NCI-H1436 (cell line): ENCODE data around the gene HABP4.

Source experiments
- DNase-seq: peaks from one replicate; lab custom pipeline; 2025; lab: John Stamatoyannopoulos, UW

The HABP4 gene

GRCh38 chr9:96436063-96436455, 13.9 kb upstream of the HABP4 start:
- no peak for DNase-seq

DNA sequence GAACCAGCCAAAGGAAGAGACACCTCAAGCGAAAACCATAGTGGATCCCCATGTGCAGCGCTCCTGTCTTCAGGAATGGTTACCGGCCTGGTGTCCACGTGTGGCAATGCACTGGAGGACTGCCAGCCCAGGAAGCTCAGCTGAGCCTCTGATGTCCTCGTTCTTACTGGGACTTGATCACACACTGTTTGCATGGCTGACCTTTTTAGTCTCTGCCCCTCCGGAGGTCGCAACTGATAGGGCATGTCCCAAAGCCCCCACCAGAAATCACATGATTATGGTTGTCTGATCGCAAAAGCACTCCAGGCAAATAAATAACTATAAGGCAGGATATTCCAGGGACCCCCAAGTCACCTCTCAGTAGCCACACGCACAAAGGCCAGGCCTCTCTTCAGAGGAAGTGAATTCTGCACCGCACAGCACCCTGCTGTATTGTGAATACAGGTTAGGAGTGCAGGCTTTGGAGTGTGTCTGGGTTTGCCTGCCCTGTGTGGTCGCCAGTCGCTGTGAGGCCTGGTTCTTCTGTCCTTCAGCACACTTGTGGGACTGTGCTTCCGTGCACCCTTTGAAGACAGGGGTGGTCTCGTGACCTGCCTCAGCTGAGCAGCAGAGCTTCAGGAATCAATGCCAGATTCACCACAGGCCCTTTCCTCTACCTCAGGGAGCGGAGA, 13.4 kb upstream of the HABP4 start:
- DNase-seq = no peak

GRCh38 chr9:96437454-96437853, 12.5 kb upstream of the HABP4 start:
- no peak for DNase-seq

- DNase-seq = no peak
Measured at GRCh38 chr9:96440671-96441199, 9.2 kb upstream of the HABP4 start.

DNA sequence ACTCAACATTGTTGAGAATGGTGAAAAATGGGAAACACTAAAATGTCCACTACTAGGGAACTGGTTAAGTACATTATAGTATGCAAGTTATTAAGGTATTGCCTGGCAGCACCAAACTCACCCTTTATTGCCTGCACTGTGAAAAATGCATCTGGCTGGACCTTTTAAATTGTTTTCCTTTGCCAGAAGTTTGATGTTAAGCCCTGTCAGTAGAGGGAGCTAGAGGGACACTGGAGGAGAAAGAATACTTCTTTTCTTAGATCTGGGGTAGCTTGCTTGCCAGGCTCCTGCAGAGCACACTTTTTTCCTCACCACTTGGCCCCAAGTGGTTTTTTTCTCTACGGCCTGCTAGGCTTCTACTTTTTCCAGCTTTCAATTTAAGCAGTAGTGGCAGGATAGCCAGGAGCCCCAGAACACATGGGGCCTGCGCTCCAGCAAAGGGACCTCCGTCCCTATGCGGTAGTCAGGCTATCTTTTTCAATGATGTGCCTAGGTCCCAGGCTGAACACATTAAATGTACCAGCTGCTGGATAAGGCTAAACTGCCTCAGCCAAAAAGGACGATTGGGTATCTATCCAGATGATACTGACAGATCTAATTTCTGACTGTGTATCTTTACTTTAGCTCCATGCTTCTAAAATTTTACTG, 8.0 kb upstream of the HABP4 start:
- peak; percentile 42 for DNase-seq

DNA sequence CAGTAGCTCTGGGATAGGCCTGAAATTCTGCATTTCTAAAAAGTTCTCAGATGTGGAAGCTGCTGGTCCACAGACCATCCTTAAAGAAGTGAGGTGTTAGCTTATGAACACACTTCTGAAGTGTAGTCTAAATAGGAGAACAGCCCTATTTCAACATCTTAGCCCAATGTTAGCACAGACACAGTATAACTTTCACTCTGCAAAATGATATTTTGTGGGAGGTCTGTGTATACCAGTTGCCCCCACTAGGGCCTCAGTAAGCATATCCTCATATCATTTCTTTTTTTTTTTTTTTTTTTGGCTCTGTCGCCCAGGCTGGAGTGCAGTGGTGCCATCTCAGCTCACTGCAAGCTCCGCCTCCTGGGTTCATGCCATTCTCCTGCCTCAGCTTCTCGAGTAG, 7.5 kb upstream of the HABP4 start:
- DNase-seq = no peak

DNA sequence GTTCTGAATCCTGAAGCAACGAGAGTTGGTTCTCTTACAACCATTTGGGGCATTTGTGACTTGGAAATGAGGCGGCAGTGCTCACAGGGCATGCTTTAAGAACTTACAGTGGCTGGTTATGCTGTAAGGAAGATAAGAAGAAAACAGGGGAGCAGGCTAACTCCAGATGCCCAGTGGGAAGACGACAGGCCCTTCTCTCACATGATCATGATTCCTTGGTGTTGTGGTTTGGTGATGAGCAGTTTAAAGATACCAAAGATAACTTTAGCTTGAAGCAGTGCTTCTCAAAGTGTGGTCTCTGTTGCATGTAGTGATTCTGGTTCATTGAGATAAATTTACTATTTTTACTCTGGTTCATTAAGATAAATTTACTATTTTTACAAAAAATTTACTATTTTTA, 2.6 kb upstream of the HABP4 start:
- DNase-seq = no peak

DNA sequence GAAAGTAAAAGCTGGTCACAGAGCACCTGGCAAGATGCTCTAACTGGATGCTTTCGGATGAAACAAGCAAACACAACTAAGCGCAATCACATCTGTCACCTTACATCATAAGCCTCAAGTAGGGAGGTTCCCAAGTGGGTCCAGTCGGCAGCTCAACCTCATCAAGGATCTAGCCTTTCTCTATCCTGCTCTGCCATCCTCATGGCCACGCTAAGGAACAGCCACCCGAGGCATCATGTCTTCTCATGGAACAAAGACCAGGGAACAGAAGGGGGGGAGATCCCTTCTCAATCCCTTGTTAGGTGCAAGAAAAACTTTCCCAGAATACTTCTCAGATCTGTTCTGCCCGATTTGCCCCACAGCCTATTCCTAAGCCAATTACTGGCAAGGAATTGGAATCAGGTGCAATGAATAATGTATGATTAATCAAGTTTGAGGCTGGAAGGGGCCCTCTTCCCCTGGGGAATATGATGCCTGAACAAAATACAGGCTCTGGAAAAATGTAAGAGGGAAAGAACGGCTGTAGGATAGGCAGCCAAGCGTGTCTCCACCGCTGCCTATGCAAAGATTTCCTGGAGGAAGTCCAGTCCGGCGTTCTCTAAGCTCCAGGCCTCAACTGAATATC, 1.3 kb upstream of the HABP4 start:
- DNase-seq = no peak

- DNase-seq = no peak
Measured at GRCh38 chr9:96449523-96449844, 485 bp upstream of the HABP4 start.

DNA sequence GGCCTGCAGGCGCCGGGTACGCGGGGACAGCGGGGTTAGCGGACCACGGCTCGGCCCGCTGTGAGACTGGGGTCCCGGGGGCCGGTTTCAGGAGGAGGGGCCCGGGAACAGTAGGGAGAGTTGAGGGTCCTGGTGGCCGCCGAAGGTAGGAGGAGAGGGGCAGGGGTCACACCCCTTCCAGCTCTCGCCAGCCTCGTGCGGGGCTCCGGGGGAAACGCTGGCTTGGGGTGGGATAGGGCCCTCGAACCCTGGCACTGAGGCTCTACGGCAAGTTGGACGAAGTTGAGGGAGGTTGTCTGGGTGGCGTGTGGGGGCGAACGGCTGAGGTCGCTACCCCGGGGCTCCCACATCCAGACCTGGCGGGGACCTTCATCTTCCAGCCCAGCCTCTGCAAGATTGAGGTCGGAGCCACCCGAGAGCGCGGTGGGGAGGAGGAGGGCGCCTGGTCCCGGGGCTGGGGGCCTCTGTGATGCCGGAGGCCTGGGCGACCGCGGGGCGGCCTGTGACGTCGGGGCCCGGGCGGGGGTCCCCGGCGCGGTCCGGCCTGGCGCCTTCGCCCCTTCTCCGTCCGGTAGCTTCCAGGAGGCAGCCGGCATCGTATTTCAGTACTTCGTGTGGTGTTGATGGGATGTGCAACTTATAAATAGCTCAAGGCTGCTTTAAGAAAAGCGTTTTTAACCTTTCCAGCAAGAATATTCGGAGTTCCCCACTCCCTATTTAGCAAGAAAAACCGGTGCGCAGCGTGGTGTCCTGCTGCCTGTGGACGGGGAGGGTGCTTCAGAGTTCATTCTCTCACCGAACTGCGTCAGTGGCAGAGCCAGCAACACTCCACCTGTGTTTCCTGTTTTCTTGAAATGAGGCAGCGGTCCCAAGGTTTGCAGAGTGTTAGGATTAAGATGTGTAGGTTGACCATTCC, 902 bp downstream of the HABP4 start:
- no peak for DNase-seq

DNA sequence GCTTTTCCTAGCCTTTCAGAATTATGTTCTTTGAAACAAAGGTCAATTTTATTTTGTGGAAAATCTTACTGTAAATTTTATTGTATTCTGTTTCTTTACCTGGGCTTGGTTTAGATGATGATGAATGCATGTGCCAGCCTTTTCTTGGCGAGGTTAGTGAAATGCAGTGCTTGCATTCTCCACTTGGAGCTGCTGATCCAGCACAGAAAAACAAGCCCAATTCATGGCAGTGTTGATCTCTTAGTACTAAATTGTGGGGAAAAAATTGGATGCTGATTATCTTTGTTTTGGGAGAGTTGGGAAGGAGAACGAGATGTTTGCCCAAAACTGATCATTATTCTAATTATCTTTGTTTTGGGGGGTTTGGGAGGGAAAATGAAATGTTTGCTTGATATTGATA, 3.7 kb downstream of the HABP4 start:
- no peak for DNase-seq

GRCh38 chr9:96457266-96457665, 7.3 kb downstream of the HABP4 start:
- DNase-seq = no peak

DNA sequence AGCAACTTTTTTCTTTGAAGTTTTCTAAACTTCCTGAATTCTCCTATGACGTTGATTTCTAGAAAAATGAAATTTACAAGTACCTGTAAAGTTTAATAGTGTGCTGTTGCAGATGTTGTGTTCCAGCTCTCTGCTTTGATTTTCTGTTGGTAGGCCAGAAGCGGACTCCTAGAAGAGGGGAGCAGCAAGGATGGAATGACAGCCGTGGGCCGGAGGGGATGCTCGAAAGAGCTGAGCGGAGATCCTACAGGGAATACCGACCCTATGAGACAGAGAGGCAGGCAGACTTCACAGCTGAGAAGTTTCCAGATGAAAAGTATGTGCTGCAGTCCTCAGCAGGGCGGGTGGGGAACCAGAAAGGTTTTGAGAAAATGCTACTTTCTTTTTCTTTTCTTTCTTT, 8.3 kb downstream of the HABP4 start:
- DNase-seq = no peak

- no peak for DNase-seq
Measured at GRCh38 chr9:96459268-96460007, 9.5 kb downstream of the HABP4 start.

DNA sequence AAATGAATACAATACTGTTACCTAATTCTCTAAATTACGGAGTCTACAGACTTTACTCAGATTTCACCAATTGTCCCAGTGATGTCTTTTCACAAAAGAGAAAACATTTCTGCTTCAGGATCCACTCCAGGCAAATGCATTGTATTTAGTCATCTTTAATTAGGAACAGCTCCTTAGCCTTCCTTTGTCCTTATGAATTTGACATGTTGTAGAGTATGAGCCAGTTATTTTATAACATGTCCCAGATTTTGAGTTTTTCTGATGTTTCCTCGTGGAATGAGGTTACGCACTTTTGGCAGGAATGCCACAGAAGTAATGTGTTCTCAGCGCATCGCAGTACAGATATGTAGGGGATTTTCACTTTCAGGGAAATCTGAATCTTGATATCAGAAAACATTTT, 10.5 kb downstream of the HABP4 start:
- DNase-seq = no peak

GRCh38 chr9:96460882-96461281, 10.9 kb downstream of the HABP4 start:
- DNase-seq = no peak

GRCh38 chr9:96461336-96461735, 11.4 kb downstream of the HABP4 start:
- DNase-seq = no peak

DNA sequence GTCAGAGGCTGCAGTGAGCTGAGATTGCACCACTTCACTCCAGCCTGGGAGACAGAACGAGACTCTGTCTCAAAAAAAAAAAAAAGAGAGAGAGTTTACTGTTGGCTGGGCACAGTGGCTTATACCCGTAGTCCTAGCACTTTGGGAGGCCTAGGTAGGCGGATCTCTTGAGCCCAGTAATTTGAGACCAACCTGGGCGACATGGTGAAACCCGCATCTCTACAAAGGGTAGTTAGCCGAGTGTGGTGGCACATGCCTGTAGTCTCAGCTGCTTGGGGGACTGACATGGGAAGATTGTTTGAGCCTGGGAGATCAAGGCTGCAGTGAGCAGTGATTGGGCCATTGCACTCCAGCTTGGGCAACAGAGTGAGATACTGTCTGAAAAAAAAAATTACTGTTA, 12.6 kb downstream of the HABP4 start:
- no peak for DNase-seq

- no peak for DNase-seq
Measured at GRCh38 chr9:96464426-96464825, 14.5 kb downstream of the HABP4 start.

DNA sequence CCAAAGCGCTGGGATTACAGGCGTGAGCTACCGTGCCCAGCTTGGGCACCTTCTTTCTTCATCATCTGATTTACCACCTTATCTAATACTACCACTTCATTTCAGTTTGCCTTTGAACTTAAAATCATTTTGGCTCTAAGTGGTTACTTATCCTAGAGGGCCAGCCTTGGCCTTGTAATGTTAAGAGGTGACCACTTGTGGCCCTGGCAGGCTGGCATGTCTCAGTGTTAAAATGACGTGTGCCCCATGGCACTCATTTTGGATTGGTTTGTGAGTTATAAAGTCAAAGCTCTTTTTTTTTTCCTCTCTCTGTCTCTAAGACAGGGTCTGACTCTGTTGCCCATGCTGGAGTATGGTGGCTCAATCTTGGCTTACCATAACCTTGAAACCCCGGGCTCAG, 17.8 kb downstream of the HABP4 start:
- no peak for DNase-seq

DNA sequence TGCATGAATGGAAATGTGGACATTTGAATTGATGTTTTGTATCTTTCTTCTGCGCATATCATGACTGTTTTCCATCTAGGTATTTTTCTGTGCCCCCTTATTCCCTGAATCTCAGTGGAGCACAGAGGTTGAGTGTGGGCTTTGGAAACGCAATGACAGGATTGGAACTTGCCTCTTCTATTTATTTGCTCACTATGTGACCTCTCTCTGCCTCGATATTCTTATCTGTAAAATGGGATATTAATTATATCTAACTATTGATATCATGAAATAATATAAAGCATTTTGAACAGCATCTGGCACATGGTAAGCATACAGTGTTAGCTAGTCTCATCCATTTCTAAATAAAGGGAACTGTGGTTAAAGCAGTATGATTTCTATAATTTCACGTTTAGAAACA, 26.0 kb downstream of the HABP4 start:
- DNase-seq = no peak

DNA sequence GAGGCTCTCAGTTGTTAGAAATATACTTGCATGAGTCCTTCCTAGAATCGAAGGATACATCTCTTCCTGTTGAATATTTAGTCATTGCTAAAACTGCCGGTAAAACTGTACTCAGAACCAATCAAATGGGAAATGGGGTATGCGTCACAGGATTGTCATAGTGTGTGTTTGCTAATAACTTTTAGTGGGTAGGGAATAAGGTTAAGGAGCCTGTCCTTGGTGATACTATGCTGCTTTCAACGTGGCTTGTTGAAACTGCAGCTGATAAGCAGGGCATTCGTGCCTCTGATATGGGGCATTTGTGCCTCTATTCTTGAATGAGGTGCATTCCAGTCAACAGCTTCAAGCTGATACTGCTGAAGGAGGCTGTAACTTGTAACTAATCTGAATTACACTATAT, 26.6 kb downstream of the HABP4 start:
- no peak for DNase-seq
